ENCODE measurements around the gene ENHO. TPM values are rescaled to one million over a fixed set of nuclear protein-coding genes. Genes with fewer than 3 reads are reported as not detected.
"Not testable (repeated sequence)": the region's sequence is repeated elsewhere in the genome, so short reads cannot be mapped to it uniquely, and the experiment has no call there.

Gene ENHO
- total RNA-seq, 2 experiments from 2014 or later = not detected

DNA sequence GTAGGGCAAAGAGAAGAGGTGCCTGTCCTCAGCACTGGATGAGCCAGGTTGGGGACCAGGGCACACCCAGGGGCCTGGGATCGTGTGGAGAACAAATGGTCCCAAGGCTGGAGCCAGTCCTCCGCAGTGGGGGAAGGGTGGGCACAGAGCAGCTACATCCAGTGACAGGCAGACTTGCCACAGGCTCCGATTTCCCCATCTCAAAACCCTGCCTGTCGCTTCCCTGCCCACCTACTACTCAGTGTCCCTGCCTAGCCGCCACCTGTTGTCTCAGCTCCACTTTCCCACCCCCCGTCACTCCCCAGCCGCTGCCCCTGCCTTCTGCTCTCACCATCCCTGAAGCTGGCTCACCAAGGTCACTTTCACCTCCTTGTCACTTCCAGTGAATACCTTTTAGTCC, 13.9 kb upstream of the ENHO start:
- no peak for DNase-seq
- CTCF ChIA-PET = interaction anchor here (1.1 kb wide), 1 partner anchor 133 kb away, joined by 3 read pairs; no protein-coding TSS in a partner anchor

DNA sequence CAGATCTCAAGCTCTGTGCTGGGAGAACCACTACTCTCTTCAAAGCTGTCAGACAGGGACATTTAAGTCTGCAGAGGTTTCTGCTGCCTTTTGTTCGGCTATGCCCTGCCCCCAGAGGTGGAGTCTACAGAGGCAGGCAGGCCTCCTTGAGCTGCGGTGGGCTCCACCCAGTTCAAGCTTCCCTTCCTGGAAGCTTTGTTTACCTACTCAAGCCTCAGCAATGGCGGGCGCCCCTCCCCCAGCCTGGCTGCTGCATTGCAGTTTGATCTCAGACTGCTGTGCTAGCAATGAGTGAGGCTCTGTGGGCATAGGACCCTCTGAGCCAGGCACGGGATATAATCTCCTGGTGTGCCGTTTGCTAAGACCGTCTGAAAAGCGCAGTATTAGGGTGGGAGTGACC, 9.3 kb upstream of the ENHO start:
- CTCF ChIA-PET, H3K4me1 Mint-ChIP-seq, H3K4me3 Mint-ChIP-seq: not testable (repeated sequence)

More for the DNA sequence above, 13.9 kb upstream of the ENHO start:
- no peaks in the 10 kb centered on the region for H3K4me1 Mint-ChIP-seq
- POLR2A ChIA-PET = no interaction called here
- H3K36me3 Mint-ChIP-seq (ENCODE audit: low read depth) = no peaks in the 10 kb centered on the region
- H3K4me3 Mint-ChIP-seq = no peak overlapping the region
- H3K9me3 Mint-ChIP-seq = no peaks in the 10 kb centered on the region
- H3K27me3 Mint-ChIP-seq = peaks cover 21% of the 10 kb centered on the region
- H3K27ac Mint-ChIP-seq = no peak overlapping the region

DNA sequence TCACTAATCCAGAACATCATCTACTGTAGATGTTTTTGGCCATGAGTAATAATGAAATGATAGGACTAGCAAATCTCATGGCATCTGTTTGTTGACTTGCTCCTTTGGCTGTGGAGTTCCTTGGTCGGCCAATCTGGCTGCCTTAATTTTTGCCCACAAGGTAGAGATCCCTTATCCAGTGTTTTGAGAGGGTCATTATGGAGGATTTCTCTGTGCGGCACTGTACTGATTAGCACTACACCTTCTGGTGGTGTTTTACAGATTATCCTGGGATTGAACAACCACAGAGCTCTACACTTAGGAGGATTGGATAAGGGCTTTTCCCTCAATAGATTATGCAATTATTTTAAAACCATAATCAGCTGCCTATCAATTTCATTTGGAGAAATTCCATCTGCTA, 3.2 kb upstream of the ENHO start:
- Mint-ChIP-seq H3K27me3 (peaks cover 52% of the 10 kb centered on the region), H3K9me3 (no peaks in the 10 kb centered on the region), H3K27ac (no peak overlapping the region), H3K4me1 (peaks cover 18% of the 10 kb centered on the region), H3K4me3 (no peak overlapping the region), H3K36me3 (ENCODE audit: low read depth) (no peaks in the 10 kb centered on the region)
- no peak for DNase-seq
- ChIA-PET POLR2A (no interaction called here), CTCF (no interaction called here)

More for the DNA sequence above, 9.3 kb upstream of the ENHO start:
- H3K9me3 Mint-ChIP-seq; H3K27ac Mint-ChIP-seq; H3K36me3 Mint-ChIP-seq (ENCODE audit: low read depth); DNase-seq: not testable (repeated sequence)
- peaks cover 50% of the 10 kb centered on the region for H3K27me3 Mint-ChIP-seq
- POLR2A ChIA-PET = interaction anchor here (1.4 kb wide), 1 partner anchor 9 kb away, joined by 4 read pairs; the partner anchor contains the start of gene ENHO

DNA sequence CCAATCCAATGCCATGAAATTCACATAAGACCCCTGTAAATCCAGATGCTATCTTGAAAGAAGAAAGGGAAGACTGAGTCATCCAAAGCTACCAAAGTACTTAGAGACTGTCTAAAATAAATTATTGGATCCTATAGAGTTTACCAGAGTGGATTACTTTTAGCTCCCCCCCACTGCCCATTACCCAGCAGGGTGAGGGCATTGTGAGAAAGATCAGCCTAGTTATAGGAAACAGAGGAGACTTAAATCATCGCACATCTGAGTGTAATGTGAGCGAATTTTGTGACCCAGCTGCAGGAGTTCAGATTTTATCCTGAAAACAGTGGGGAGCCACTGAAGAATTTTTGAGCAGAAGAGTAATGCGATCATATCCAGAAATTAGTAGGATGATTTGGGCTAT, 1.6 kb upstream of the ENHO start:
- POLR2A ChIA-PET = interaction anchor here (1.1 kb wide), 1 partner anchor 28 kb away, joined by 3 read pairs; no protein-coding TSS in a partner anchor
- Mint-ChIP-seq H3K27me3 (peaks cover 40% of the 10 kb centered on the region), H3K4me3 (no peak overlapping the region)

DNA sequence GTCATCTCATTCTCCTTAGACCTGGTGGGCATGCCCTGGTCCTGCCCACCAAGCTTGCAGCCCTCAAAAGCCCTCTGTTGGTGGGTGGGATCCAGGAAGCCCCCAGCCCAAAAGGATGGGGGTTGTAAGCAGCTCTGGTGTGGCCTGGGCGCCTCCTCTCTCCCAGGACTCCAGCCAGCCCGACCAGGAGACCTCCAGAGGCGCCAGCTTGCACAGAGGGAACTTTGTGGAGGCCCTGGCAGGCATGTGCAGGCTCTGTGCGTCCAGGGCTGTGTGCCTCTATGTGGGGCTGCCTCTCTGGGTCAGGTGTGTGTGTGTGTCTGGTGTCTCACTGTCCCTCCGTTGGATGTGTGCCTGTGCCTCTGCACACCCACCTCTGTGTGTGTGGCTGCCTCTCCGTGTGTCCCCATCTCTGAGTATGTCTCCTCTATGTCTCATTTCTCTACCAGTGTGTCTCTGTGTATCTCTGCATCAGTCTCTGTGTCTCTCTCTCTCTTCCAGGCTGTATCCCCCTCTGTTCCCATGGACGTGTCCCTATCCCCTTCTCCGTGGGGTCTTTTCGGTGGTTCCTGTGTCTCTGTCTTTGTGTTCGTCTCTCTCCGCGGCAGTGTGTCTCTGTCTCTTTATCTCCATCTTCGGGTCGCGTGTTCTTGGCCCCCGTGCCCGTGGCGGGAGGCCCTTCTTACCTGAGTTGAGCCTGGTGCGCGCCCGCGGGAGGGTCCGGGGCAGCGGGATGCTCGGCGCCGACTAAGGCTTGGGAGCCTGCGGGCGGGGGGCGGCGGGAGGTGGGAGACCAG, 501 bp downstream of the ENHO start:
- no peak for DNase-seq
- ChIA-PET CTCF (interaction anchor here (1.0 to 1.2 kb wide), 2 partner anchors 21 to 69 kb away, joined by 3 to 4 read pairs; no protein-coding TSS in a partner anchor), POLR2A (interaction anchor here (0.7 kb wide), 1 partner anchor 10 kb away, joined by 4 read pairs; no protein-coding TSS in a partner anchor)
- Mint-ChIP-seq H3K36me3 (ENCODE audit: low read depth) (no peaks in the 10 kb centered on the region), H3K4me3 (peak overlapping the region; percentile 65), H3K4me1 (peaks cover 18% of the 10 kb centered on the region), H3K27ac (peak overlapping the region; percentile 40), H3K9me3 (no peaks in the 10 kb centered on the region), H3K27me3 (peaks cover 32% of the 10 kb centered on the region)

More for the DNA sequence above, 1.6 kb upstream of the ENHO start:
- Mint-ChIP-seq H3K4me1 (peaks cover 18% of the 10 kb centered on the region), H3K27ac (no peak overlapping the region), H3K36me3 (ENCODE audit: low read depth) (no peaks in the 10 kb centered on the region), H3K9me3 (no peaks in the 10 kb centered on the region)
- CTCF ChIA-PET = interaction anchor here (1.2 kb wide), 1 partner anchor 32 kb away, joined by 3 read pairs; no protein-coding TSS in a partner anchor
- DNase-seq = no peak

DNA sequence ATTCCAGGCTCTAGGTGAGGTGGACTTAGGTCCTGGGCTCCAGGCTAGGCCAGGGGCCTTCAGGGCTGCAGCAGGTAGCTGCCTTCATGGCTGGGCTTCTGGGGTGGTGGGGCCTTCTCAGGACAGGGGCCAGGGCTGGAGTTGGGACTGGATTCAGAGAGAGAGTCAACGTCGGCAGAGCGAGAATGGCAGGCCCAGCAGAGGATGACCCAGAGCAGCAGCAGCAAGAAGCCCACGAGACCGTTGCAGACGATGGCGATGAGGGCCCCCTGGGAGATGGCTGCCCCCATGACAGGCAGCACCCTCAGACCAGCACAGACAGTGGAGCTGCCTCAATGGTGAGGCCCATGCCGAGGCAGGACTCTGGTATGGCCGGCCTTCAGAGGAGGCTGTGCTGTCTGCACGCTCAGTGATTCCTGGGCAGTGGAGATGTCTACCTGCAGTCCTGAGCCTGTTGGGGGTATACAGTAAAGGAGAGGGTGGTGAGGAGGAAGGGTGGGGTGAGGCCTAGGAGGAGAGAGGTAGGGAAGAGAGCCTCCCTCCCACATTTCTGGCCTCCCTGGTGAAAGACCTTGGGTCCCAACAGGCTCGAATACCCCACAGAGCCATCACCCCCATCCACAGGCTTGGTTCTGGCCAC, 1.3 kb downstream of the ENHO start:
- POLR2A ChIA-PET = no interaction called here
- Mint-ChIP-seq H3K27me3 (peaks cover 28% of the 10 kb centered on the region), H3K27ac (no peak overlapping the region), H3K4me1 (peaks cover 18% of the 10 kb centered on the region), H3K36me3 (ENCODE audit: low read depth) (no peaks in the 10 kb centered on the region), H3K9me3 (no peaks in the 10 kb centered on the region), H3K4me3 (no peak overlapping the region)
- DNase-seq = no peak
- CTCF ChIA-PET = interaction anchor here (1.1 to 1.2 kb wide), 2 partner anchors 70 to 82 kb away, joined by 3 read pairs; no protein-coding TSS in a partner anchor

DNA sequence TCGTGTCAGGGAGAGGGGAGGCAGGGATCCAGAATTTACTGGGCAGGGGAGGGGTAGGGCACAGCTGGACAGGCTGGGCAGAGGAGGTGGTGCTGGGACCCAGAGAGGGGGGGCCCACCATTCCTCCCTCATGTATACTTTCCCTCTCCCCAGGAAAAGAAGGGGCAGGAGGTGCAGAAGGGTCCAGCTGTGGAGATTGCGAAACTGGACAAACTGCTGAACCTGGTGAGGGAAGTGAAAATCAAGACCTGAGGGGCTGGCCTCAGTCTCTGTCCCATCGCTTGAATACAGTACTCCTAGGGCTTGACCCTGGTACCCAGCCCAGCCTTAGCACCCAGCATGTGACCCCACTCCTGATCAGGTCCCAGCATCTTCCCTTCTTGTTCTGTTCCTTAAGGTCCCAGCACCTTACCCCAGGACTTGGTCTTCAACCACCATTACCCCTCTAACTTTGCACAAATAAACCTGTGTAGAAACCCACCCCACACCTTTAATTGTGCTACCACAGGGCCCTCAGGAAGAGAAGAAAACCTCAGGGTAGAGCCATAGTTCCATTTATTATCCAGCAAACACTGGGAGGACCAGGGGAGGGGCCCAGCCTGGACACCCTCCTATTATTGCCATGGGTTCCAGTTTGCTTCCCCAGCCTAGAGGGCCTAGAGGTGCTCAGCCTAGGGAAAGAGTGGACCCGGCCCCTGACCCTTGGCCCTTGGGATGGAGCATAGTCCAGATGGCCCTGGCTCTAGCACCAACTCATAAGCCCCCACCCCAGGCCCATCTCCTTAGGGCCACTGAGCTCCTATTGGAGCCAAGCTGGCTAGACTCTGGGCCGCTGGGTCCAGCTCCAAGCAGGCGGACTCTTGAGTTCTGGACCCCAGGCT, 2.0 kb downstream of the ENHO start:
- Mint-ChIP-seq H3K36me3 (ENCODE audit: low read depth) (no peaks in the 10 kb centered on the region), H3K4me3 (no peak overlapping the region), H3K4me1 (peaks cover 18% of the 10 kb centered on the region), H3K9me3 (no peaks in the 10 kb centered on the region), H3K27me3 (peaks cover 28% of the 10 kb centered on the region), H3K27ac (no peak overlapping the region)
- ChIA-PET CTCF (interaction anchor here (1.1 kb wide), 1 partner anchor 83 kb away, joined by 3 read pairs; no protein-coding TSS in a partner anchor), POLR2A (no interaction called here)
- no peak for DNase-seq

DNA sequence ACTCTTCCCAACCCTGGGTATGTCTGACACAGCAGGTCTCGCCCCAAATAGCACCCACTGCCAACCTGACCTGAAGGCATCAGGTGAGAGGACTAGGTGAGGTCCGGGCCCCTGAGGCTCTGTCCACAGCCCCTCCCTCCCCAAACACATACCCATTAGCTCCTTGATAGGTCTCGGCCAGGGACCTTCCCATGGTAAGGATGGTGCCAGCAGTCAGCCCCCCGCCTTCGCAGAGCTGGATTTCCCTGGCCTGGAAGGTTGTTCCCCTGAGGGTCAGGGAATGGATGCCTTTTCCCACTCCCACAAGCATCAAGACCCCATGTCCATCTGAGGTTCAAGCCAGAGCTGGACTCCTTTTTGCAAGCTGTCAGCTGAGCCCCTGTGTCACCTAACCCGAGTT, 2.7 kb downstream of the ENHO start:
- no peaks in the 10 kb centered on the region for H3K9me3 Mint-ChIP-seq
- no peak overlapping the region for H3K4me3 Mint-ChIP-seq
- peaks cover 23% of the 10 kb centered on the region for H3K27me3 Mint-ChIP-seq
- no peak overlapping the region for H3K27ac Mint-ChIP-seq
- POLR2A ChIA-PET = no interaction called here
- no peaks in the 10 kb centered on the region for H3K36me3 Mint-ChIP-seq (ENCODE audit: low read depth)
- CTCF ChIA-PET = interaction anchor here (1.0 to 1.1 kb wide), 2 partner anchors 84 to 91 kb away, joined by 3 read pairs; no protein-coding TSS in a partner anchor
- H3K4me1 Mint-ChIP-seq = peaks cover 18% of the 10 kb centered on the region
- DNase-seq = no peak

DNA sequence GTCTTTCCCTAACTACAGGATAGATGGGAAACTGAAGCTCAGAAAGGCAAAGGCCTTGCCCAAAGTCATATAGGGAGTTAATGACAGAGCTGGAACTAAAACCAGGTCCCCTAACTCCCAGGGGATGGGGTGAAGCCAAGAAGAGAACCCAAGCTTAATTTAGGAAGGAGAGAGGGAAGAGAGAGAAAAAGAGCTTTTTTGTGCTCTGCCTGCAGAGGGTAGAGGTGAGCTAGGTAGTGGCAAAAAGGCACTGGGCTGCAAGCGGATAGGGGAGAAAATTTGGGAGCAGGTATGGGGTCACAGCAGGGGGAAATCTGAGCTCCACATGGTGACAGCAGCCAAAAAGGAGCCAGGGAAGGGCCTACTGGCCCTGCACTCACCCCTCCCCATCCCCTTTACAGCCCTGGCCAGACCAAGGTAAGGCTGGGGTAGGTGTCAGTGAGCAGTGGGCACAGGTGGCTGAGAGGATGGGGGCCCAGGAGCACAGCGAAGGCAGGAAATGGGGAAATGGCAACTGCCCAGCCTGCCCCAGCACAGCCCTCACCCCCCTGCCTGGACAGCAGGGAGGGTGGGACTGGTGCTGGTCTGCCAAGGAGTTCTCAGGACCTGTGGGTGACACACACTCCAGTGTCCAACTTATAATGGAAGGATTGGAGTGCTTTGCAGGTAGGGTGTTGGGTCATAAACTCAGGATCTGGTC, 3.3 kb downstream of the ENHO start:
- no peak overlapping the region for H3K4me3 Mint-ChIP-seq
- no peaks in the 10 kb centered on the region for H3K9me3 Mint-ChIP-seq
- CTCF ChIA-PET = interaction anchor here (0.8 to 1.2 kb wide), 4 partner anchors 18 to 92 kb away, joined by 3 read pairs; no protein-coding TSS in a partner anchor
- peaks cover 17% of the 10 kb centered on the region for H3K27me3 Mint-ChIP-seq
- peaks cover 12% of the 10 kb centered on the region for H3K4me1 Mint-ChIP-seq
- no peak for DNase-seq
- H3K36me3 Mint-ChIP-seq (ENCODE audit: low read depth) = no peaks in the 10 kb centered on the region
- POLR2A ChIA-PET = no interaction called here
- H3K27ac Mint-ChIP-seq = no peak overlapping the region

DNA sequence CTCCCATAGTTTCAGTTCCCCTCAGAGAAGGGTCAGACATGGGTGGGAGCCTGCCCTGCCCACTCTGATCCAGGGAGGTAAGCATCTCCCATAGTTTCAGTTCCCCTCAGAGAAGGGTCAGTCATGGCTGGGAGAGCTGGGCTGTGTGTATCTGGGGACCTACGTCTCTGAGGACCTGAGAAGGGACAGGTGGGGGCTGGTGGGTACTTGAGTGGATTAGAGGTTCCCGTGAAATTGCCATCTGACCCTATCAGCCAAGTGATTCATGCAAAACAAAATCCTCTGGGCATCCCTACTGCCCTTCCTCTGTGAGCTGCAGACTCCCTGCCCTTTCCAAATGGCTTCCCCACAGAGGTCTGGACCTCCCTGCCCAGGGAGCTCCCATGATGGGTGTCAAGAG, 3.9 kb downstream of the ENHO start:
- Mint-ChIP-seq H3K4me1 (peaks cover 9% of the 10 kb centered on the region), H3K27me3 (peaks cover 11% of the 10 kb centered on the region), H3K9me3 (no peaks in the 10 kb centered on the region), H3K36me3 (ENCODE audit: low read depth) (no peaks in the 10 kb centered on the region), H3K27ac (no peak overlapping the region), H3K4me3 (no peak overlapping the region)
- no peak for DNase-seq
- ChIA-PET POLR2A (no interaction called here), CTCF (interaction anchor here (0.8 to 1.2 kb wide), 3 partner anchors 18 to 84 kb away, joined by 3 read pairs; no protein-coding TSS in a partner anchor)

DNA sequence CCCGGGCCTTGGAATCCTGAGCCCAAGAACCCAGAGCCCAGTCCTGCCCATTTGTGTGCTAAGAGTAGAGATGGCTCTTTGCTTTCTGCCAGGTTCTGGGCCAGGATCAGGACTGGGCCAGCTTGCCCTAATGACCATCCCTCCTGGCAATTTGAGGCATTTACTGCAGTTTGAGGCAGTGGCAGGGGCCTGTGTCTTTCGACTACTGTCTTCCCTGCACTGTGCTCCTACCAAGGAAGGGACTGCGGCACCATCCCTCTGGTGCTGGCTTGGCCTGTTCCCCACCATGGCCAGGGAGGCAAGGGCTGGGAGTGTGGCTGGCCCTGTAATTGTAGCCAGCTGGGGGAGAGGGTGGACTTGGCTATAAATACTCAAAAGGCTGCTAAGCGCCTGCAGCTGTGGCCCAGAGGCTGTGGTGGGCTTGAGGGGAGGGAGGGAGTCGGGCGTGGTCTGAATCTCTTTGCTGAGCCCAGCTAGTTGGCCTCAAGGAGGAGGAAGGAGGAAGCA, 4.6 kb downstream of the ENHO start:
- Mint-ChIP-seq H3K27ac (no peak overlapping the region), H3K4me3 (no peak overlapping the region), H3K4me1 (peaks cover 4% of the 10 kb centered on the region), H3K27me3 (peaks cover 10% of the 10 kb centered on the region), H3K36me3 (ENCODE audit: low read depth) (no peaks in the 10 kb centered on the region), H3K9me3 (no peaks in the 10 kb centered on the region)
- ChIA-PET POLR2A (no interaction called here), CTCF (no interaction called here)
- no peak for DNase-seq

DNA sequence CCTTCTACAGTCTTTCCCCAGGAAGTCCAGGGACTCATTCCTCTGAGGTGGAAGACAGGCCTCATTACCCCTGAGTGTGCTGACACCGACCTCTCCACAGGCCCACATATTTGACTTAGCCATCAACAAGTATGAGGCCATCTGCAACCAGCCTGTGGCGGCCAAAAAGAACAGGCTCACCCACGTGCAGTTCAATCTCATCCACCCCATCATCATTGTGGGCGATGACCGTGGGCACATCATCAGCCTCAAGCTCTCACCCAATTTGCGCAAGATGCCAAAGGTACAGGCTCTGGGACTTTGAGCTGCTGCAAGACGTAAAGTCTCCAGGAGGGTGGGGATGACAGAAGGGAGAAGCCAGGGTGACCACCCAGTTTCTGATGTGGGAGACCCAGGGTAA, 5.6 kb downstream of the ENHO start:
- Mint-ChIP-seq H3K36me3 (ENCODE audit: low read depth) (no peaks in the 10 kb centered on the region), H3K27me3 (peaks cover 6% of the 10 kb centered on the region), H3K27ac (no peak overlapping the region), H3K9me3 (no peaks in the 10 kb centered on the region), H3K4me3 (no peak overlapping the region), H3K4me1 (no peaks in the 10 kb centered on the region)
- CTCF ChIA-PET = no interaction called here
- POLR2A ChIA-PET = no interaction called here
- DNase-seq = no peak

Data from activated CD4-positive, alpha-beta memory T cell treated with anti-CD3 and anti-CD28 coated beads, Interleukin-2, amount 10 ng/mL, durations not matched to agents 7 days and 5 days (primary cell).